IMR-90 (cell line): ENCODE data around the gene APOA4. TPM values are rescaled to one million over a fixed set of nuclear protein-coding genes. Genes with fewer than 3 reads are reported as not detected.

Source experiments
- ATAC-seq: fragments of 200-7000 bp; cut with Tn5 transposase; 2 replicates; pipeline ENCODE4 v1.9.1; 2020; ENCODE audit warnings: low read depth, mild to moderate bottlenecking, moderate library complexity
- BruUV-seq: library from RNA; stranded (reverse); fragments of 400-500 nt; replicated peaks from 2 replicates; lab custom pipeline; 2021; lab: Mats Ljungman, UMichigan
- CTCF ChIA-PET: fragments of 300-600 bp; formaldehyde crosslinking; extraction: SDS; loops from one replicate; lab custom pipeline; 2021; ENCODE audit warnings: antibody characterized with exemption; lab: Yijun Ruan, JAX
- POLR2A ChIA-PET: fragments of 300-600 bp; sonication (Branson Sonifier 250); formaldehyde crosslinking; loops from one replicate; lab custom pipeline; 2022; ENCODE audit warnings: antibody characterized with exemption; ENCODE audit not compliant: unreplicated experiment; lab: Charles Lee
- DNase-seq: peaks from one replicate; pipeline ENCODE4 v3.0.0; 2013
- H2AFZ ChIP-seq: replicated peaks from 2 replicates; pipeline ENCODE3; 2013; ENCODE audit warnings: low read length, mild to moderate bottlenecking; ENCODE audit not compliant: poor library complexity
- H2AK5ac ChIP-seq: 2 replicates; pipeline ENCODE4 v1.6.1; 2013; ENCODE audit warnings: low read depth, low read length, inconsistent platforms
- H2AK9ac ChIP-seq: replicated peaks from 2 replicates; pipeline ENCODE3; 2013; ENCODE audit warnings: mild to moderate bottlenecking, low read depth, low read length, moderate library complexity; ENCODE audit not compliant: poor library complexity
- H2BK120ac ChIP-seq: 2 replicates; pipeline ENCODE4 v1.6.1; 2013; ENCODE audit warnings: low read depth, low read length, inconsistent platforms
- H2BK15ac ChIP-seq: 3 replicates; pipeline ENCODE4 v1.6.1; 2013; ENCODE audit warnings: low read depth, low read length, inconsistent platforms
- H2BK20ac ChIP-seq: 2 replicates; pipeline ENCODE4 v1.6.1; 2013; ENCODE audit warnings: low read depth, mild to moderate bottlenecking, inconsistent platforms, low read length, moderate library complexity
- H2BK5ac ChIP-seq: 2 replicates; pipeline ENCODE4 v1.6.1; 2013; ENCODE audit warnings: mild to moderate bottlenecking, low read depth, low read length, inconsistent platforms; ENCODE audit not compliant: poor library complexity, severe bottlenecking
- H3K14ac ChIP-seq: replicated peaks from 2 replicates; pipeline ENCODE4 v1.6.1; 2013; ENCODE audit warnings: low read depth, low read length, inconsistent platforms
- H3K18ac ChIP-seq: 2 replicates; pipeline ENCODE4 v1.6.1; 2013; ENCODE audit warnings: low read depth, low read length, control low read depth
- H3K23ac ChIP-seq: 2 replicates; pipeline ENCODE4 v1.6.1; 2013; ENCODE audit warnings: low read depth, low read length, inconsistent platforms
- H3K27ac ChIP-seq: 2 replicates; pipeline ENCODE4 v1.5.1; 2013; ENCODE audit warnings: mild to moderate bottlenecking, control low read depth, low read length; ENCODE audit not compliant: insufficient read depth
- H3K27me3 ChIP-seq: 2 replicates; pipeline ENCODE4 v1.6.1; 2013; ENCODE audit warnings: low read length; ENCODE audit not compliant: control insufficient read depth, insufficient read depth
- H3K36me3 ChIP-seq: 2 replicates; pipeline ENCODE4 v1.6.1; 2013; ENCODE audit warnings: low read length, mixed read lengths; ENCODE audit not compliant: control insufficient read depth, insufficient read depth
- H3K4ac ChIP-seq: 2 replicates; pipeline ENCODE4 v1.6.1; 2013; ENCODE audit warnings: low read depth, low read length, inconsistent platforms
- H3K4me1 ChIP-seq: 2 replicates; pipeline ENCODE4 v1.6.1; 2013; ENCODE audit warnings: low read length, mixed read lengths; ENCODE audit not compliant: control insufficient read depth, insufficient read depth
- H3K4me2 ChIP-seq: 2 replicates; pipeline ENCODE4 v1.6.1; 2013; ENCODE audit warnings: low read depth, mild to moderate bottlenecking, control low read depth, low read length, moderate library complexity
- H3K4me3 ChIP-seq: 2 replicates; pipeline ENCODE4 v1.5.1; 2013; ENCODE audit warnings: low read depth, mild to moderate bottlenecking, control low read depth, low read length, moderate library complexity; ENCODE audit not compliant: insufficient read depth
- H3K56ac ChIP-seq: 2 replicates; pipeline ENCODE4 v1.6.1; 2013; ENCODE audit warnings: low read length, inconsistent platforms; ENCODE audit not compliant: insufficient read depth; ENCODE audit errors: extremely low read depth
- H3K79me1 ChIP-seq, 2 experiments: 2 replicates each; pipeline ENCODE4 v1.6.1; 2013; ENCODE audit warnings: low read length in 2 of 2, inconsistent platforms in 1 of 2, low read depth in 1 of 2
- H3K9ac ChIP-seq: 2 replicates; pipeline ENCODE4 v1.6.1; 2013; ENCODE audit warnings: low read depth, low read length, control low read depth
- H3K9me1 ChIP-seq: 2 replicates; pipeline ENCODE4 v1.6.1; 2013; ENCODE audit warnings: low read length, inconsistent platforms; ENCODE audit not compliant: insufficient read depth
- H3K9me3 ChIP-seq: 2 replicates; pipeline ENCODE4 v1.6.1; 2013; ENCODE audit warnings: low read length; ENCODE audit not compliant: control insufficient read depth, insufficient read depth
- H4K20me1 ChIP-seq: 2 replicates; pipeline ENCODE4 v1.6.1; 2013; ENCODE audit warnings: low read length, inconsistent platforms; ENCODE audit not compliant: insufficient read depth
- H4K5ac ChIP-seq: 2 replicates; pipeline ENCODE4 v1.6.1; 2013; ENCODE audit warnings: mild to moderate bottlenecking, low read depth, low read length, control low read depth
- H4K8ac ChIP-seq, 2 experiments: 2 replicates each; pipeline ENCODE4 v1.6.1; 2013; ENCODE audit warnings: low read depth in 2 of 2, low read length in 2 of 2, control low read depth in 1 of 2, inconsistent platforms in 1 of 2
- H4K91ac ChIP-seq: 2 replicates; pipeline ENCODE4 v1.6.1; 2013; ENCODE audit warnings: low read depth, low read length, inconsistent platforms; ENCODE audit not compliant: insufficient read depth
- BHLHE40 ChIP-seq: fragments of 150-350 bp; IDR thresholded peaks from 2 replicates; pipeline ENCODE4 v1.6.1; 2016; ENCODE audit warnings: mild to moderate bottlenecking, low read depth, low read length
- CEBPB ChIP-seq: IDR thresholded peaks from 2 replicates; pipeline ENCODE4 v1.6.1; 2012; ENCODE audit warnings: low read depth, low read length, improper control_type of control experiment
- CHD1 ChIP-seq: IDR thresholded peaks from 2 replicates; pipeline ENCODE4 v1.6.1; 2012; ENCODE audit warnings: low read depth, low read length, improper control_type of control experiment
- CTCF ChIP-seq: conservative IDR thresholded peaks from 2 replicates; pipeline ENCODE4 v1.5.1; 2012; ENCODE audit warnings: mild to moderate bottlenecking, low read depth, low read length, improper control_type of control experiment
- FOS ChIP-seq: fragments of 150-350 bp; IDR thresholded peaks from 2 replicates; pipeline ENCODE4 v1.6.1; 2016; ENCODE audit warnings: low read depth, low read length
- MAFK ChIP-seq: IDR thresholded peaks from 2 replicates; pipeline ENCODE4 v1.6.1; 2012; ENCODE audit warnings: low read depth, low read length, improper control_type of control experiment
- MAZ ChIP-seq: IDR thresholded peaks from 2 replicates; pipeline ENCODE4 v1.6.1; 2012; ENCODE audit warnings: low read depth, mild to moderate bottlenecking, low read length, improper control_type of control experiment, moderate library complexity, borderline replicate concordance
- MXI1 ChIP-seq: IDR thresholded peaks from 2 replicates; pipeline ENCODE4 v1.6.1; 2012; ENCODE audit warnings: low read depth, mild to moderate bottlenecking, low read length, moderate library complexity, borderline replicate concordance
- NFE2L2 ChIP-seq: fragments of 150-350 bp; IDR thresholded peaks from 2 replicates; pipeline ENCODE4 v1.6.1; 2016; ENCODE audit warnings: low read depth, mild to moderate bottlenecking, low read length
- RAD21 ChIP-seq: IDR thresholded peaks from 2 replicates; pipeline ENCODE4 v1.6.1; 2012; ENCODE audit warnings: low read length, improper control_type of control experiment
- RCOR1 ChIP-seq: IDR thresholded peaks from 2 replicates; pipeline ENCODE4 v1.6.1; 2012; ENCODE audit warnings: mild to moderate bottlenecking, low read length, improper control_type of control experiment; ENCODE audit not compliant: insufficient replicate concordance
- RFX5 ChIP-seq: IDR thresholded peaks from 2 replicates; pipeline ENCODE4 v1.8.0; 2012; ENCODE audit warnings: low read depth, mild to moderate bottlenecking, low read length, moderate library complexity
- SMC3 ChIP-seq: fragments of 150-350 bp; IDR thresholded peaks from 2 replicates; pipeline ENCODE4 v1.6.1; 2016; ENCODE audit warnings: low read depth, mild to moderate bottlenecking, antibody characterized with exemption, low read length, moderate library complexity
- USF2 ChIP-seq: fragments of 150-350 bp; IDR thresholded peaks from 2 replicates; pipeline ENCODE4 v1.6.1; 2017; ENCODE audit warnings: mild to moderate bottlenecking, antibody characterized with exemption, low read length, low read depth
- WGBS, 2 experiments: methylation state at CpG; one replicate each; pipeline versions ENCODE4 v1.1.5 to v1.1.7; 2013; ENCODE audit warnings: missing lambda C conversion rate in 2 of 2; ENCODE audit not compliant: insufficient read length in 1 of 2; ENCODE audit errors: extremely low coverage in 2 of 2; 5-methylcytosine and 5-hydroxymethylcytosine counted together
- dilution Hi-C: fragments of 300-500 bp; cut with HindIII; formaldehyde crosslinking; loops from one replicate; pipeline ENCODE4 v1.14.3; 2018; ENCODE audit warnings: low sequenced_read_pairs; ENCODE audit not compliant: unreplicated experiment
- in situ Hi-C: fragments of 300-500 bp; cut with MboI; formaldehyde crosslinking; loops from 3 replicates; pipeline ENCODE4 v1.14.3; 2019; ENCODE audit warnings: low sequenced_read_pairs, inconsistent platforms, mixed read lengths
- intact Hi-C: fragments of 100-400 bp; cut with micrococcal nuclease; formaldehyde crosslinking; loops from 2 replicates; pipeline ENCODE4 v1.10.0; 2022
- polyA plus RNA-seq, 3 experiments: library from polyadenylated mRNA; depleted of rRNA; stranded (reverse); fragments of >200 nt; gene quantifications; 2 replicates each; pipeline ENCODE4 v1.2.3, GENCODE V29; 2012; ENCODE audit warnings: low replicate concordance in 1 of 3
- total RNA-seq: library from RNA; depleted of rRNA; stranded (reverse); fragments of >200 nt; gene quantifications from 2 replicates; pipeline ENCODE4 v1.2.3, GENCODE V29; 2012

APOA4 gene
- total and polyA plus RNA-seq, 2 of the 4 experiments (the other 2 are of a cell fraction), result not detected

GRCh38 chr11:116825854-116826750 lies 3.0 kb upstream of the APOA4 start:
- Histone ChIP-seq H3K4me3 (no peak overlapping the region), H2AK9ac (no peak overlapping the region), H4K91ac (no peak overlapping the region), H4K5ac (no peak overlapping the region), H4K20me1 (no peaks in the 10 kb centered on the region), H3K36me3 (no peaks in the 10 kb centered on the region), H3K27me3 (peaks cover 19% of the 10 kb centered on the region; the same call in 1 of the 2 replicates), H3K56ac (no peak overlapping the region), H3K18ac (no peak overlapping the region), H2BK20ac (no peak overlapping the region), H3K79me1 (no peaks in the 10 kb centered on the region), H3K23ac (no peak overlapping the region), H3K9me1 (no peaks in the 10 kb centered on the region), H3K4me2 (no peak overlapping the region), H2AFZ (peak overlapping the region; percentile 23), H2AK5ac (no peak overlapping the region), H3K4ac (no peak overlapping the region), H4K8ac (no peak overlapping the region), H3K14ac (no peak overlapping the region), H3K9me3 (no peaks in the 10 kb centered on the region), H2BK15ac (no peak overlapping the region), H3K27ac (no peak overlapping the region), H2BK120ac (no peak overlapping the region), H3K9ac (no peak overlapping the region), H2BK5ac (no peak overlapping the region), H3K4me1 (peaks cover 4% of the 10 kb centered on the region; the same call in 1 of the 2 replicates)
- BruUV-seq, result no TSS peak
- ATAC-seq (no peak), DNase-seq (no peak)
- ChIA-PET POLR2A (no interaction called here), CTCF (no interaction called here)
- dilution Hi-C loops, result no loop called here
- in situ Hi-C loops, result no loop called here
- intact Hi-C loops, result no loop called here
- WGBS, 2 experiments, result 81% methylated on average over 9 of the region's 22 CpGs; no CpG with 5 or more reads in 1 of the 2 experiments
- TF ChIP-seq BHLHE40 (no peak), USF2 (no peak), FOS (no peak), SMC3 (no peak), NFE2L2 (no peak), RAD21 (no peak), CTCF (no peak), RCOR1 (no peak), MXI1 (no peak), CHD1 (no peak), MAZ (no peak), RFX5 (no peak), MAFK (no peak), CEBPB (no peak)
